OCI-LY1 (cell line): ENCODE results near the gene PTPRM.

Experiments
- H2AFZ ChIP-seq: fragments of 200-600 bp; sonication (generic), shearing (Covaris generic); 2 replicates; pipeline ENCODE4 v1.6.0; 2014; ENCODE audit warnings: antibody characterized with exemption, mild to moderate bottlenecking, low read length
- H3F3A ChIP-seq: fragments of 200-600 bp; sonication (generic), shearing (Covaris generic); 2 replicates; pipeline ENCODE4 v1.6.0; 2014; ENCODE audit warnings: mild to moderate bottlenecking, antibody characterized with exemption, low read length, moderate library complexity; ENCODE audit not compliant: insufficient read depth
- H3K27ac ChIP-seq: fragments of 200-600 bp; sonication (generic); 2 replicates; pipeline ENCODE4 v1.5.1; 2014; ENCODE audit warnings: low read length, mixed run types, mild to moderate bottlenecking, low read depth; ENCODE audit not compliant: poor library complexity, severe bottlenecking
- H3K27me3 ChIP-seq: fragments of 200-600 bp; sonication (generic); 2 replicates; pipeline ENCODE4 v1.6.0; 2014; ENCODE audit warnings: antibody characterized with exemption, mild to moderate bottlenecking, low read length, moderate library complexity; ENCODE audit not compliant: insufficient read depth
- H3K36me3 ChIP-seq: fragments of 200-600 bp; sonication (generic); 2 replicates; pipeline ENCODE4 v1.6.1; 2014; ENCODE audit warnings: mild to moderate bottlenecking, antibody characterized with exemption, low read length, moderate library complexity, mixed read lengths; ENCODE audit not compliant: insufficient read depth
- H3K4me1 ChIP-seq: fragments of 200-600 bp; sonication (generic); 2 replicates; pipeline ENCODE4 v1.5.1; 2014; ENCODE audit warnings: mild to moderate bottlenecking, low read length, moderate library complexity; ENCODE audit not compliant: insufficient read depth, severe bottlenecking
- H3K4me2 ChIP-seq: fragments of 200-600 bp; sonication (generic), shearing (Covaris generic); 2 replicates; pipeline ENCODE4 v1.6.1; 2014; ENCODE audit warnings: low read length
- H3K4me3 ChIP-seq: fragments of 200-600 bp; sonication (generic); 2 replicates; pipeline ENCODE4 v1.5.1; 2014; ENCODE audit warnings: low read length, low read depth, mild to moderate bottlenecking, mixed read lengths; ENCODE audit not compliant: poor library complexity, severe bottlenecking
- H3K79me2 ChIP-seq: fragments of 200-600 bp; shearing (Covaris generic); 2 replicates; pipeline ENCODE4 v1.6.1; 2016; ENCODE audit warnings: mixed run types, low read length, mixed read lengths; ENCODE audit not compliant: insufficient read depth
- H3K9ac ChIP-seq: fragments of 200-600 bp; sonication (generic), shearing (Covaris generic); 2 replicates; pipeline ENCODE4 v1.6.1; 2014; ENCODE audit warnings: mild to moderate bottlenecking, low read length, mixed read lengths
- H3K9me2 ChIP-seq: fragments of 200-600 bp; sonication (generic), shearing (Covaris generic); 2 replicates; pipeline ENCODE4 v1.6.1; 2014; ENCODE audit warnings: low read depth, mild to moderate bottlenecking, low read length, mixed read lengths
- H3K9me3 ChIP-seq: fragments of 200-600 bp; shearing (Covaris generic); 2 replicates; pipeline ENCODE4 v1.6.1; 2014; ENCODE audit warnings: low read length, mixed read lengths
- H4K20me1 ChIP-seq: fragments of 200-600 bp; sonication (generic), shearing (Covaris generic); 2 replicates; pipeline ENCODE4 v1.6.0; 2016; ENCODE audit warnings: mild to moderate bottlenecking, low read length; ENCODE audit not compliant: insufficient read depth
- CTCF ChIP-seq: fragments of 200-600 bp; sonication (generic), shearing (Covaris generic); IDR thresholded peaks from 2 replicates; pipeline ENCODE4 v1.5.1; 2017; ENCODE audit warnings: mild to moderate bottlenecking, antibody characterized with exemption, low read length, moderate library complexity, mixed read lengths
- EZH2 ChIP-seq: fragments of 200-600 bp; sonication (generic), shearing (Covaris generic); IDR thresholded peaks from 2 replicates; pipeline ENCODE4 v1.8.0; 2017; ENCODE audit warnings: borderline replicate concordance, mixed run types, mild to moderate bottlenecking, antibody characterized with exemption, low read length, moderate library complexity, mixed read lengths

PTPRM gene

GRCh38 chr18:8287196-8287885, 720.2 kb downstream of the PTPRM start:
- no peaks in the 10 kb centered on the region for H3K9me2 ChIP-seq
- H3K9ac ChIP-seq: no peak overlapping the region
- H3K27me3 ChIP-seq: no peaks in the 10 kb centered on the region
- no peak overlapping the region for H3K4me2 ChIP-seq
- H2AFZ ChIP-seq: no peak overlapping the region
- H3K4me3 ChIP-seq: no peak overlapping the region
- no peaks in the 10 kb centered on the region for H3K36me3 ChIP-seq
- no peaks in the 10 kb centered on the region for H3K79me2 ChIP-seq
- no peaks in the 10 kb centered on the region for H4K20me1 ChIP-seq
- no peaks in the 10 kb centered on the region for H3F3A ChIP-seq
- no peak for TF ChIP-seq EZH2
- TF ChIP-seq CTCF: no peak
- H3K27ac ChIP-seq: no peak overlapping the region
- H3K9me3 ChIP-seq: no peaks in the 10 kb centered on the region; the same call in 1 of the 2 replicates
- no peaks in the 10 kb centered on the region for H3K4me1 ChIP-seq

DNA sequence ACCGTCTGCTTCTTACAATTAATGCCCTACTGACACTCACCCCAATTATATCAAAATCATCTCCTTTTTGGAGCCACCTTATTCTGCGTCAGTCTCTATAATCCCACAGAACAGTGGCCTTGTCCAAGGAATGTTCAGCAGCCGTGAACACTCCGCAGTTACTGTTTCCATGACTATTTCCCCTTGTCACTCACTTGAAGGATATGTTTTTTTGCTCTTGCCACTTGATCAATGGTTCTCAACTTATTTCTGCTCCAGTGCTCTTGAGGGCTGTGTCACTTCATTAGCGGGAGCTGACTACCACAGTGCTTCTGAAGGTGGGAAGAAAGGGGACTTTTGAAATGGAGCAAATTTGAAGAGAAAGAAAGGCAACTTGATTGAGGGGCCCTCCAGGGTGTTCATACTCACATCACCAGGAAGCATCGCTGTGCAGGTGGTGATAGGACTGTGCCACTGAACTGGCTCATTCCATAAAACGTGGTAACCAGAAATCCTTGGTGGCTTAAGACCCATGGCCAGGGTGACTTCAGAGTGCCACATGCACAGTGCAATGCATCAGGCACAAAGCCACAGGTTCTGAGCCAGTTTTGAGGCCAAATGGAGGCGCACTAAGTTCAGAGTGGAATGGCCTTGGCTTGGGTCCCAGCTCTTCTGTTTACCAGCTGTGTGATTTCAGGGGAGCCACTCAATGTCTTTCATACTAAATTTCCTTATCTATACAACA, 721.5 kb downstream of the PTPRM start:
- Histone ChIP-seq H3K79me2 (no peaks in the 10 kb centered on the region), H3K27ac (no peak overlapping the region), H3K4me1 (no peaks in the 10 kb centered on the region), H3K27me3 (no peaks in the 10 kb centered on the region), H4K20me1 (no peaks in the 10 kb centered on the region), H3K9ac (no peak overlapping the region), H3K4me3 (no peak overlapping the region), H3F3A (no peaks in the 10 kb centered on the region), H3K36me3 (no peaks in the 10 kb centered on the region), H3K9me3 (no peaks in the 10 kb centered on the region), H3K9me2 (no peaks in the 10 kb centered on the region), H2AFZ (no peak overlapping the region), H3K4me2 (no peak overlapping the region)
- TF ChIP-seq EZH2: no peak

DNA sequence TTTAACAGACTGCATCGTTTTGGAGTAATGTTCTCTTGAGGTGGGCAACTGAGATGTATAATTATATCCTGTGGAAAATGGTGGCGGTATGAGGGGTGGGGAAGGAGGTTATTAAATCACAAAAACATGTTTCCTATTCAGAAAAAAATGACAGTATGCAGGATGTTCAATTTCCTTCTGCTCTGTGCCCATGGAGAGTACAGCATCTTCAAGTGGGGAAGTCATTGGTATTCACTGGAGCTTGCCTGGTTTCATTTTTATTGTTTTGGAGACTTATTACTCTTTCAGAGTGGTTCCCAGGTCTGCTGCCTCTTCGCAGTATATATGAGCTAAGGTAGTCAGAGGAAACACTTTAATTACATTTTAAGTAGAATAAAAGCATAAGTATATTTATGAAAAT, 723.3 kb downstream of the PTPRM start:
- no peak overlapping the region for H3K4me2 ChIP-seq
- H3K9ac ChIP-seq: no peak overlapping the region
- H3K27me3 ChIP-seq: no peaks in the 10 kb centered on the region
- H3K9me3 ChIP-seq: no peaks in the 10 kb centered on the region
- H3K4me1 ChIP-seq: no peaks in the 10 kb centered on the region
- H2AFZ ChIP-seq: no peak overlapping the region
- no peaks in the 10 kb centered on the region for H3F3A ChIP-seq
- H3K9me2 ChIP-seq: no peaks in the 10 kb centered on the region
- no peaks in the 10 kb centered on the region for H3K36me3 ChIP-seq
- no peak for TF ChIP-seq CTCF
- H3K27ac ChIP-seq: no peak overlapping the region
- no peak overlapping the region for H3K4me3 ChIP-seq
- H3K79me2 ChIP-seq: no peaks in the 10 kb centered on the region
- no peaks in the 10 kb centered on the region for H4K20me1 ChIP-seq
